HepG2 (cell line): ENCODE results near the gene OVCH2. TPM values are rescaled to one million over a fixed set of nuclear protein-coding genes. Genes with fewer than 3 reads are reported as not detected.

Experiments used
- ATAC-seq: fragments of 200-7000 bp; cut with Tn5 transposase; 3 replicates; pipeline ENCODE4 v1.9.1; 2020; ENCODE audit warnings: mild to moderate bottlenecking, moderate library complexity
- BruUV-seq: library from RNA; stranded (reverse); fragments of 400-500 nt; replicated peaks from 2 replicates; lab custom pipeline; 2021; lab: Mats Ljungman, UMichigan
- CTCF ChIA-PET: fragments of 300-600 bp; formaldehyde crosslinking; extraction: SDS; loops from one replicate; lab custom pipeline; 2021; ENCODE audit warnings: low total read pairs, inconsistent platforms, low intra/inter-chr PET ratio; lab: Yijun Ruan, JAX
- POLR2A ChIA-PET: fragments of 350-600 bp; sonication (Branson Sonifier 250); formaldehyde crosslinking; loops from one replicate; lab custom pipeline; 2020; ENCODE audit warnings: antibody characterized with exemption, inconsistent platforms; lab: Yijun Ruan, JAX
- DNase-seq: peaks from one replicate; pipeline ENCODE4 v3.0.0-alpha.2; 2015; ENCODE audit warnings: low spot score
- FAIRE-seq: peaks from 3 replicates; lab custom pipeline; 2011; peaks lifted over from hg19 to GRCh38; lab: Jason Lieb, UNC
- H2AFZ ChIP-seq: one replicate; pipeline ENCODE4 v1.6.1; 2011; ENCODE audit warnings: low read length, inconsistent platforms
- H3K27ac ChIP-seq: fragments of 300-600 bp; 3 replicates; pipeline ENCODE4 v1.8.0; 2011; ENCODE audit warnings: mixed run types, mild to moderate bottlenecking, mixed read lengths, low read length, inconsistent platforms; ENCODE audit not compliant: insufficient read depth; ENCODE audit errors: extremely low read length
- H3K27me3 ChIP-seq, 2 experiments: fragments of 200-600 bp in 1 of 2; 2 replicates in 1 of 2; 3 replicates in 1 of 2; pipeline versions ENCODE4 v1.6.0 to v1.8.0; 2011; ENCODE audit warnings: low read length in 2 of 2, mild to moderate bottlenecking in 2 of 2, moderate library complexity in 2 of 2, inconsistent platforms in 1 of 2; ENCODE audit not compliant: insufficient read depth in 2 of 2, control insufficient read depth in 1 of 2
- H3K36me3 ChIP-seq, 2 experiments: fragments of 200-600 bp in 1 of 2; replicated peaks in 1 of 2; 2 replicates in 1 of 2; 3 replicates in 1 of 2; pipeline versions ENCODE4 v1.5.1 to v1.8.0; 2011; ENCODE audit warnings: low read length in 2 of 2, inconsistent platforms in 1 of 2; ENCODE audit not compliant: insufficient read depth in 2 of 2, control insufficient read depth in 1 of 2
- H3K4me1 ChIP-seq: 2 replicates; pipeline ENCODE4 v1.5.1; 2012; ENCODE audit warnings: low read length, inconsistent platforms; ENCODE audit not compliant: insufficient read depth
- H3K4me2 ChIP-seq: 2 replicates; pipeline ENCODE4 v1.6.0; 2011; ENCODE audit warnings: low read depth, low read length, inconsistent platforms
- H3K4me3 ChIP-seq, 3 experiments: fragments of 200-600 bp in 1 of 3; sonication (generic), shearing (Covaris generic) in 1 of 3; replicated peaks in 1 of 3; 2 replicates each; pipeline ENCODE4 v1.5.1; 2011 to 2016; ENCODE audit warnings: low read length in 3 of 3, inconsistent platforms in 2 of 3, low read depth in 2 of 3, mild to moderate bottlenecking in 2 of 3, control low read depth in 1 of 3, mixed read lengths in 1 of 3; ENCODE audit not compliant: insufficient read depth in 1 of 3
- H3K79me2 ChIP-seq: one replicate; pipeline ENCODE4 v1.6.1; 2011; ENCODE audit warnings: low read length, inconsistent platforms; ENCODE audit not compliant: insufficient read depth
- H3K9ac ChIP-seq: 2 replicates; pipeline ENCODE4 v1.6.0; 2011; ENCODE audit warnings: mild to moderate bottlenecking, low read depth, low read length, inconsistent platforms; ENCODE audit not compliant: insufficient read depth
- H3K9me3 ChIP-seq: 2 replicates; pipeline ENCODE4 v1.5.1; 2012; ENCODE audit warnings: mild to moderate bottlenecking, low read length
- H4K20me1 ChIP-seq: 2 replicates; pipeline ENCODE4 v1.6.0; 2011; ENCODE audit warnings: inconsistent platforms, mild to moderate bottlenecking, low read length, moderate library complexity; ENCODE audit not compliant: insufficient read depth
- CC2D1A ChIP-seq: sonication (generic); formaldehyde crosslinking; IDR thresholded peaks from 2 replicates; pipeline ENCODE4 v1.8.1; 2023; ENCODE audit warnings: mild to moderate bottlenecking, missing genetic modification reagents
- ETV5 ChIP-seq: IDR thresholded peaks from 2 replicates; pipeline ENCODE4 v1.6.1; 2018; ENCODE audit warnings: missing biosample characterization, missing genetic modification reagents, inconsistent platforms, borderline replicate concordance
- KDM2A ChIP-seq: sonication (generic); formaldehyde crosslinking; IDR thresholded peaks from 2 replicates; pipeline ENCODE4 v1.4.0; 2020; ENCODE audit warnings: low read depth, missing genetic modification reagents, borderline replicate concordance
- KLF12 ChIP-seq: sonication (generic); formaldehyde crosslinking; IDR thresholded peaks from 2 replicates; pipeline ENCODE4 v1.4.0; 2020; ENCODE audit warnings: missing genetic modification reagents, borderline replicate concordance
- PHF20 ChIP-seq: sonication (generic); formaldehyde crosslinking; IDR thresholded peaks from 2 replicates; pipeline ENCODE4 v1.5.0; 2020; ENCODE audit warnings: mild to moderate bottlenecking, missing genetic modification reagents
- RAD21 ChIP-seq: fragments of 450-650 bp; formaldehyde crosslinking; IDR thresholded peaks from 2 replicates; pipeline ENCODE4 v1.5.0; 2020; ENCODE audit warnings: mild to moderate bottlenecking
- SOX13 ChIP-seq, 3 experiments: fragments of 450-650 bp in 1 of 3; sonication (generic) in 1 of 3; formaldehyde crosslinking in 1 of 3; IDR thresholded peaks in 2 of 3; conservative IDR thresholded peaks in 1 of 3; 2 replicates each; pipeline versions ENCODE4 v1.5.0 to v1.6.1; 2016 to 2020; ENCODE audit warnings: antibody characterized with exemption in 1 of 3, mild to moderate bottlenecking in 1 of 3, missing compliant biosample characterization in 1 of 3, missing genetic modification reagents in 1 of 3, moderate library complexity in 1 of 3
- XRCC5 ChIP-seq: fragments of 200-400 bp; formaldehyde crosslinking; optimal IDR thresholded peaks from 2 replicates; pipeline ENCODE3; 2017; ENCODE audit warnings: mild to moderate bottlenecking, low read length
- ZBTB7B ChIP-seq: sonication (generic); formaldehyde crosslinking; IDR thresholded peaks from 2 replicates; pipeline ENCODE4 v1.4.0; 2020; ENCODE audit warnings: missing genetic modification reagents
- ZIK1 ChIP-seq: sonication (generic); formaldehyde crosslinking; IDR thresholded peaks from 2 replicates; pipeline ENCODE4 v1.5.0; 2020; ENCODE audit warnings: mild to moderate bottlenecking, low read depth, missing genetic modification reagents, borderline replicate concordance
- ZNF501 ChIP-seq: sonication (generic); formaldehyde crosslinking; IDR thresholded peaks from 2 replicates; pipeline ENCODE4 v1.5.1; 2020; ENCODE audit warnings: mild to moderate bottlenecking, moderate library complexity, missing genetic modification reagents
- ZNF746 ChIP-seq: sonication (generic); formaldehyde crosslinking; IDR thresholded peaks from 2 replicates; pipeline ENCODE4 v1.8.0; 2022; ENCODE audit warnings: mild to moderate bottlenecking, missing genetic modification reagents
- ZNF766 ChIP-seq: sonication (generic); formaldehyde crosslinking; IDR thresholded peaks from 2 replicates; pipeline ENCODE4 v1.5.0; 2020; ENCODE audit warnings: missing genetic modification reagents, borderline replicate concordance
- ZNF878 ChIP-seq: sonication (generic); formaldehyde crosslinking; IDR thresholded peaks from 2 replicates; pipeline ENCODE4 v1.8.1; 2023; ENCODE audit warnings: mild to moderate bottlenecking, missing genetic modification reagents, moderate library complexity
- WGBS: methylation state at CpG from one replicate; pipeline ENCODE4 v1.1.6; 2017; ENCODE audit warnings: low lambda C conversion rate; 5-methylcytosine and 5-hydroxymethylcytosine counted together
- in situ Hi-C: cut with HindIII; loops from 2 replicates; pipeline ENCODE4 v1.10.0; 2017; ENCODE audit warnings: low pct_unique_long_range_greater_than_20kb; ENCODE audit not compliant: extremely low pct_ligation_motif_present
- intact Hi-C: fragments of 100-400 bp; cut with micrococcal nuclease; formaldehyde crosslinking; loops from one replicate; pipeline ENCODE4 v1.10.0; 2022; ENCODE audit not compliant: unreplicated experiment
- polyA plus RNA-seq, 8 experiments: library from polyadenylated mRNA; depleted of rRNA in 3 of 8; stranded (reverse) in 7 of 8; unstranded in 1 of 8; fragments of >200 nt; fragmentation: Illumina TruSeq in 4 of 8; extraction: Trizol in 4 of 8; gene quantifications; 2 replicates each; pipeline versions ENCODE4 v1.2.1 to v1.2.3, GENCODE V29; 2011 to 2016; ENCODE audit warnings: low read depth in 4 of 8, missing spikeins in 1 of 8, mixed read lengths in 1 of 8; ENCODE audit not compliant: insufficient read depth in 1 of 8
- total RNA-seq, 5 experiments: library from RNA; depleted of rRNA; stranded (reverse); fragments of >200 nt; fragmentation: Illumina TruSeq; extraction: Trizol; gene quantifications; 2 replicates each; pipeline ENCODE4 v1.2.3, GENCODE V29; 2016; ENCODE audit warnings: low read depth in 1 of 5
- TF ChIP-seq, protein P1 (sequence below), 2 experiments: fragments of 450-650 bp in 1 of 2; sonication (generic) in 1 of 2; formaldehyde crosslinking; IDR thresholded peaks; 2 replicates each; pipeline versions ENCODE4 v1.5.0 to v1.8.0; 2020 to 2022; ENCODE audit warnings: mild to moderate bottlenecking in 1 of 2, missing genetic modification reagents in 1 of 2

Gene OVCH2
- total and polyA plus RNA-seq, 2 of the 13 experiments (the other 11 are each of a cell fraction or from before 2014, with no cell fraction given): not detected

DNA sequence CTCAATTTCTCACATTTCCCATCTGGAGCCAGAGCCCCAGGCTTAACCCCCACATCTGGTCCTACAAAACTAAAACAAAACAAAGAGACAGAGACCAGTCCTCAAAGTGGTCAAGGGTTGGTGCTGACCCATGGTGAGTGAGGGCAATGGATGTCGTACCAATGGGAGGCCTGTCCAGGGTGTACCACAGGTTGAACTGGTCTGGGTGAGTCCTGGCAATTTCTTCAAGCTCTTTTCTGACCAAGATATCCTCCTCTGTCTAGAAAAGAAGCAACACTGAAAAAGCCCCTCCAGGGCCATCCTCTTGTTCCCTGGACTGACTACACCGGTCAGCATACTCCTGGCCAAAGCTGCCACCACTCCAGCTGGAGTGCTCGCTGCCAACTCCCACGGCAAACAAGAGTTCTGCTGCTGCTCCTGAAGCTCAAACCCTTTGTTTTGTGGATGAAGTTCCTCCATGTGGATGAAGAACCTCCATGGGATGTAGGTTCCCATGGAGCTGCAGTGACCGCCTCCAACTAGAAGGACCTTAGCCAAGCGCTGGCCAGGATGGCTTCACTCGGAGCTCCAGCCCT lies 39.9 kb downstream of the OVCH2 start:
- WGBS: 98% methylated on average over 7 of the region's 7 CpGs
- Histone ChIP-seq H3K79me2 (no peaks in the 10 kb centered on the region), H3K36me3 (no peaks in the 10 kb centered on the region; a peak in 1 of 5 replicates), H3K27me3 (no peaks in the 10 kb centered on the region; a peak in 1 of 5 replicates), H4K20me1 (no peaks in the 10 kb centered on the region), H3K4me1 (peaks cover 11% of the 10 kb centered on the region), H3K9me3 (no peaks in the 10 kb centered on the region), H3K9ac (no peak overlapping the region), H3K4me3 (no peak overlapping the region), H3K4me2 (no peak overlapping the region), H2AFZ (no peak overlapping the region), H3K27ac (no peak overlapping the region)
- in situ Hi-C loops: no loop called here
- BruUV-seq: no TSS peak
- ChIA-PET POLR2A (interaction anchor here (1.9 kb wide), 1 partner anchor 95 kb away, joined by 10 read pairs; no protein-coding TSS in a partner anchor), CTCF (interaction anchor here (1.0 to 2.6 kb wide), 5 partner anchors 9 to 313 kb away, joined by 3 to 27 read pairs (median 7); no protein-coding TSS in a partner anchor)
- no peak for ATAC-seq
- FAIRE-seq: no peak
- TF ChIP-seq ZNF878 (no peak), PHF20 (CRISPR knock-in tag) (0 out of 2 replicates have a peak, but pooled peaks have one; percentile 2)
- TF ChIP-seq, protein P1, sequence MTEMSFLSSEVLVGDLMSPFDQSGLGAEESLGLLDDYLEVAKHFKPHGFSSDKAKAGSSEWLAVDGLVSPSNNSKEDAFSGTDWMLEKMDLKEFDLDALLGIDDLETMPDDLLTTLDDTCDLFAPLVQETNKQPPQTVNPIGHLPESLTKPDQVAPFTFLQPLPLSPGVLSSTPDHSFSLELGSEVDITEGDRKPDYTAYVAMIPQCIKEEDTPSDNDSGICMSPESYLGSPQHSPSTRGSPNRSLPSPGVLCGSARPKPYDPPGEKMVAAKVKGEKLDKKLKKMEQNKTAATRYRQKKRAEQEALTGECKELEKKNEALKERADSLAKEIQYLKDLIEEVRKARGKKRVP (CRISPR knock-in tag; IDR thresholded peaks at IDR 0.05): no peak
- no peak for DNase-seq
- intact Hi-C loops: no loop called here

DNA sequence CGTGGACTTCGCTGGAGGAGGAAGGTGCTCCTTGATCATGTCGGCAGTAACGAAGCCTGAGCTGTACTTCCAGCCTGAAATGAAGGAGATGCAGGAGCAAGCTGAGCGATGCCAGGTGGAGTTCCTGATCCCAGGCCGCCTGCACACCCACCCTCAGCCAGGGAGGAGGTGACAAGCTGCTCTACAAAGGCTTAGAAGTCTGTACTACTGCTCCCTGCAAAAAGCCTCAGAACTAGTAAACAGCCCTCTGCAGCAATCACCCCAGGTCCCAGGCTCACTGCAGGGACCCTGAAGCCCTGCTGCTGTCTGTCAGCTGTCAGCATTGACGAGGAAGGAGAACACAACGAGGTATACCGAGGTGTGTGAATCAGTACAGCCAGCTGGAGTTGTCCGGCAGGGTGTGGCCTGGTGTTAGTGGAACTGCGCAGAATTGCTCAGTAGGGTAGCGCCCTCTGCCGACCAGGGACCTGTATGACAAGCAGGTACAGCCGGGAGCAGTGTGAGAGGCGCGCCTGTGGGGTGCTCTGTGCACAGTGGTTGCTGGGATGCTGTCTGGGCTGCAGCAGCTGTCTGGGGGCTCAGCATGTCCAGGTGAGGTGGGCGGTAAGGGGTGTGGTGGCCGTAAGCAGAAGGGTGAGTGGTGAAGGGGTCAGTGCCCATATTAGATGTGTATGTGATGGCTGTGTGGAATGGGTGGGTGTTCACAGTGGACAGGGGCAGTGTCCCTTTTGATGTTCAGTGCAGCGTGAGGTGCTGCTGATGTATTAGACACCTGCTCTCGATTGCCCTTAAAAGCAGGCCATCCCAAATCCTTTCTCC lies 40.6 kb downstream of the OVCH2 start:
- 23% methylated on average over 16 of the region's 20 CpGs for WGBS
- DNase-seq: peak; percentile 65
- H3K36me3 ChIP-seq: no peaks in the 10 kb centered on the region; a peak in 1 of 5 replicates
- no peaks in the 10 kb centered on the region for H3K9me3 ChIP-seq
- no TSS peak for BruUV-seq
- H3K27me3 ChIP-seq: no peaks in the 10 kb centered on the region
- CTCF ChIA-PET: interaction anchor here (1.0 to 2.6 kb wide), 5 partner anchors 8 to 312 kb away, joined by 3 to 27 read pairs (median 7); no protein-coding TSS in a partner anchor
- H4K20me1 ChIP-seq: no peaks in the 10 kb centered on the region
- in situ Hi-C loops: no loop called here
- no peaks in the 10 kb centered on the region for H3K79me2 ChIP-seq
- H3K27ac ChIP-seq: no peak overlapping the region
- no peak overlapping the region for H2AFZ ChIP-seq
- H3K4me2 ChIP-seq: no peak overlapping the region
- 0 out of 2 replicates have a peak, but pooled peaks cover 8% of the 10 kb centered on the region for H3K4me1 ChIP-seq
- peak; percentile 98 for ATAC-seq
- H3K4me3 ChIP-seq: no peak overlapping the region
- POLR2A ChIA-PET: interaction anchor here (1.9 kb wide), 1 partner anchor 94 kb away, joined by 10 read pairs; no protein-coding TSS in a partner anchor
- intact Hi-C loops: loop anchor here (1.0 to 2.0 kb wide), 4 partner anchors 93 to 313 kb away; partner anchors contain the start of gene PPFIBP2
- peak; percentile 58 for FAIRE-seq
- no peak overlapping the region for H3K9ac ChIP-seq
- 0 out of 2 replicates have a peak, but pooled peaks have one; percentile 33 for TF ChIP-seq ZNF766 (CRISPR knock-in tag)
- no peak for TF ChIP-seq ZNF746 (CRISPR knock-in tag)
- peak; percentile 97; the same call in 1 of the 2 replicates for TF ChIP-seq KLF12 (CRISPR knock-in tag)
- TF ChIP-seq XRCC5: peak; percentile 48
- no peak for TF ChIP-seq CC2D1A (CRISPR knock-in tag)
- 0 out of 2 replicates have a peak, but pooled peaks have one; percentile 32 for TF ChIP-seq ZNF501
- TF ChIP-seq SOX13 (IDR thresholded peaks at IDR 0.05): no peak
- TF ChIP-seq SOX13 (CRISPR knock-in tag; conservative IDR thresholded peaks at IDR 0.05 in 1 of 2, IDR thresholded peaks at IDR 0.05 in 1 of 2): peak in 1 of 2 experiments; percentile 15; a peak in 1 of 4 replicates
- TF ChIP-seq ETV5 (CRISPR knock-in tag): peak; percentile 14; the same call in 1 of the 2 replicates
- TF ChIP-seq RAD21 (CRISPR knock-in tag): peak; percentile 93
- no peak for TF ChIP-seq ZBTB7B
- TF ChIP-seq KDM2A (CRISPR knock-in tag): peak; percentile 59; the same call in 1 of the 2 replicates
- no peak for TF ChIP-seq ZIK1 (CRISPR knock-in tag)
